HFF-Myc (cell line): ENCODE data around the gene TYRP1.
A peak's percentile ranks its signal among the peaks of the same experiment; 100 is the strongest.

Experiments used
- DNase-seq: peaks from one replicate; pipeline ENCODE4 v3.0.0-alpha.2; 2011; ENCODE audit warnings: low read depth; ENCODE audit errors: extremely low read depth
- H3K4me3 ChIP-seq: replicated peaks from 2 replicates; pipeline ENCODE4 v1.5.1; 2011; ENCODE audit warnings: low read depth, mild to moderate bottlenecking, control low read depth, low read length
- CTCF ChIP-seq: IDR thresholded peaks from 2 replicates; pipeline ENCODE4 v1.5.1; 2012; ENCODE audit warnings: mild to moderate bottlenecking, low read depth, low read length, control low read depth; ENCODE audit errors: missing control alignments

The TYRP1 gene

GRCh38 chr9:12739014-12739652 is 45.9 kb downstream of the TYRP1 start:
- no peak for TF ChIP-seq CTCF
- no peak for DNase-seq
- H3K4me3 ChIP-seq = no peak overlapping the region

- DNase-seq = no peak
- TF ChIP-seq CTCF = no peak
These were observed 47.7 kb downstream of the TYRP1 start for GRCh38 chr9:12740845-12741244.

GRCh38 chr9:12748016-12748415 is 54.8 kb downstream of the TYRP1 start:
- peak; percentile 30 for DNase-seq
- H3K4me3 ChIP-seq = no peak overlapping the region
- TF ChIP-seq CTCF = no peak

More at GRCh38 chr9:12740845-12741244, 47.7 kb downstream of the TYRP1 start:
- H3K4me3 ChIP-seq = no peak overlapping the region

- DNase-seq = no peak
- H3K4me3 ChIP-seq = no peak overlapping the region
- TF ChIP-seq CTCF = no peak
These were observed 55.8 kb downstream of the TYRP1 start for GRCh38 chr9:12748954-12749353.

- no peak for DNase-seq
- TF ChIP-seq CTCF = no peak
- no peak overlapping the region for H3K4me3 ChIP-seq
These were observed 60.7 kb downstream of the TYRP1 start for GRCh38 chr9:12753931-12754330.

GRCh38 chr9:12759761-12760160 is 66.6 kb downstream of the TYRP1 start:
- no peak for DNase-seq
- no peak overlapping the region for H3K4me3 ChIP-seq
- TF ChIP-seq CTCF = no peak
